Adrenal gland (tissue), 5 donors: Measurements from ENCODE around the gene GOLGA7B.

Experiments
- POLR2A ChIP-seq, 2 donors: fragments of 450-650 bp; IDR thresholded peaks; one replicate each; pipeline ENCODE4 v1.6.1; 2017; ENCODE audit warnings: antibody characterized with exemption in 2 of 2, mild to moderate bottlenecking in 2 of 2, moderate library complexity in 1 of 2
- TF ChIP-seq, protein P1 (sequence below), 6 experiments: fragments of 450-650 bp in 4 of 6; fragments of 200-600 bp in 2 of 6; sonication (generic) in 1 of 6; IDR thresholded peaks; 1 replicate in 5 of 6; 2 replicates in 1 of 6; pipeline versions ENCODE4 v1.5.1 to v1.8.0; 2016 to 2021; ENCODE audit warnings: antibody characterized with exemption in 6 of 6, mild to moderate bottlenecking in 2 of 6, moderate library complexity in 1 of 6
- donor health status: DM: no; HTN: no; CAD: no.

DNA sequence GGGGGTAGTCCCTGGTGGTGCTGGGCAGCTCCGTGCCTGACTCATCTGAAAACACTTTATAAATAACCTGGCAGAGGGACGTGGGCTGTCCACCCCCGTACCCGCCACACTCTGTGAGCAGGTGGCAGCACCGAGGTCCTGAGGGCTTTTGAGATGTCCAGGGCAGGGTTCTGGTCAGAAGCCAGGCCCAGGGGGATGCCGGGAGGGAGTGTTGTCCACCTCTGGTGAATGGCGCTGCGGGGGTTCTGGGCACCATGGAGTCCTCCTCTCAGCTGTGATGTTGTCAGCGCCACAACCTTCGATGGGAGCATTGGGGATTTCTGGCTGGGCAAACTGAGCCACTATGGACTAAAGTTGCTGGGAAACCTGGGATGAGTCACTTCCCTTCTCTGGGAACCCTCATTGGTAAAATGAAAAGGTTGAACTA, 27.4 kb upstream of the GOLGA7B start:
- TF ChIP-seq, protein P1, sequence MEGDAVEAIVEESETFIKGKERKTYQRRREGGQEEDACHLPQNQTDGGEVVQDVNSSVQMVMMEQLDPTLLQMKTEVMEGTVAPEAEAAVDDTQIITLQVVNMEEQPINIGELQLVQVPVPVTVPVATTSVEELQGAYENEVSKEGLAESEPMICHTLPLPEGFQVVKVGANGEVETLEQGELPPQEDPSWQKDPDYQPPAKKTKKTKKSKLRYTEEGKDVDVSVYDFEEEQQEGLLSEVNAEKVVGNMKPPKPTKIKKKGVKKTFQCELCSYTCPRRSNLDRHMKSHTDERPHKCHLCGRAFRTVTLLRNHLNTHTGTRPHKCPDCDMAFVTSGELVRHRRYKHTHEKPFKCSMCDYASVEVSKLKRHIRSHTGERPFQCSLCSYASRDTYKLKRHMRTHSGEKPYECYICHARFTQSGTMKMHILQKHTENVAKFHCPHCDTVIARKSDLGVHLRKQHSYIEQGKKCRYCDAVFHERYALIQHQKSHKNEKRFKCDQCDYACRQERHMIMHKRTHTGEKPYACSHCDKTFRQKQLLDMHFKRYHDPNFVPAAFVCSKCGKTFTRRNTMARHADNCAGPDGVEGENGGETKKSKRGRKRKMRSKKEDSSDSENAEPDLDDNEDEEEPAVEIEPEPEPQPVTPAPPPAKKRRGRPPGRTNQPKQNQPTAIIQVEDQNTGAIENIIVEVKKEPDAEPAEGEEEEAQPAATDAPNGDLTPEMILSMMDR (IDR thresholded peaks at IDR 0.05): no peak
- TF ChIP-seq POLR2A (IDR thresholded peaks at IDR 0.05): no peak
